ENCODE measurements around the gene HTT-AS.

The HTT-AS gene

GRCh38 chr4:3025881-3026280 is 48.5 kb downstream of the HTT-AS start:
- no peak for DNase-seq

DNA sequence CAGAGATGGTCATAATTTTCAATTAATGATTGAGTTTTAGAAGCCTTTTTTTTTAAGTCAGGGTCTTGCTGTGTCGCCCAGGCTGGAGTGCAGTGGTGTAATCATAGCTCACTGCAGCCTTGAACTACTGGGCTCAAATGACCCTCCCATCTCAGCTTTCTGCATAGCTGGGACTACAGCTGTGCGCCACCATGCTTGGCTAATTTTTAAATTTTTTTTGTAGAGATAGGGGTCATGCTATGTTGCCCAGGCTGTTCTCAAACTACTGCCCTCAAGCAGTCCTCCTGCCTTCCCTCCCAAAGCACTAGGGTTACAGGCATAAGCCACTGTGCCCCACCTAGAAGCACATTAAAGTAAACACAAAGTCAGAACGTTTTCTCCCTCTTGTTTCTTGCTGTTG is 51.7 kb downstream of the HTT-AS start:
- no peak for DNase-seq

DNA sequence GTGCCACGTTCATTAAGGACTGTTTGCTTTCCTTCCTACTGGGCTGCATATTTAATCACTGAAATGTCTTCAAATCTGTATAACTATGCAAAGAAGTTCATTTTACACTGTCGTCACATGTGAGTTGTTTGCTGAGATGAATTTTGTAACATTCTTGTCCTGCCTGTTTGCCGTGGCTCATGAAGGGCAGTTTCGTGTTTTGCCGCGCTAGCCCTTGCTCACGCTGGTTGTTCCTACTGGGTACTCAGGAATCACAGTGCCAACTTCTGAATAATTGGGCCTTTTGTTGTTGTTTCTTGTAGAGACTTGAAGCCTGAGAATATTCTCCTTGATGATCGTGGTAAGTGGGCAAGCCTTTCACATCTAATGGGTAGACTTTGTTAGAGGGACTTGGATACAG is 52.2 kb downstream of the HTT-AS start:
- no peak for DNase-seq

- DNase-seq: no peak
Observed at GRCh38 chr4:3021627-3022026, 52.7 kb downstream of the HTT-AS start.

GRCh38 chr4:3021127-3021526 is 53.2 kb downstream of the HTT-AS start:
- DNase-seq: no peak

DNA sequence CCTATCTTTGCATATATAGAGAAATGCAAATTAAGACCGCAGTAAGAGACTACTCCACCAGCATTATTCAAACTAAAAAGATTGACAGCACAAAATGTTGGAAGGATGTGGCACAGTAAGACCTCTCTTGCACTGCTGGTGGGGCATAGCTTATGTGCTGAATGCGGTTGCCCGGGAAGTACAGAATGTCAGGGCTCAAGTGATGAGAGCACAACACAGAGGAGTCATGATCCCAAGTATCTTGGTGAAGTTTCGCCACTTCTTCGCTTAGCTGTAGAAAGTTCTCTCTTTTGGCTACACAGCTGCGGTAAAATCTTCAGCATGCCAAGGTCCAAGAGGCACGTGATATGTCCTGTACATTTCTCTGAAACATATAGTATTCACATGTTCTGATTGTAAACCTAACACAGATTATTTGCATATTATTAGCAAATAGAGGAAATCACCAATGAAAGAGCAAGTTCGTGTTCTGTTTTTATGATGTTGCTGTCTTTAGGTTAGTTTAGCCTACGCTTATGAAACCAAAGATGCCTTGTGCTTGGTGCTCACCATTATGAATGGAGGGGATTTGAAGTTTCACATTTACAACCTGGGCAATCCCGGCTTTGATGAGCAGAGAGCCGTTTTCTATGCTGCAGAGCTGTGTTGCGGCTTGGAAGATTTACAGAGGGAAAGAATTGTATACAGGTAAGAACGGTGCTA is 55.0 kb downstream of the HTT-AS start:
- no peak for DNase-seq

DNA sequence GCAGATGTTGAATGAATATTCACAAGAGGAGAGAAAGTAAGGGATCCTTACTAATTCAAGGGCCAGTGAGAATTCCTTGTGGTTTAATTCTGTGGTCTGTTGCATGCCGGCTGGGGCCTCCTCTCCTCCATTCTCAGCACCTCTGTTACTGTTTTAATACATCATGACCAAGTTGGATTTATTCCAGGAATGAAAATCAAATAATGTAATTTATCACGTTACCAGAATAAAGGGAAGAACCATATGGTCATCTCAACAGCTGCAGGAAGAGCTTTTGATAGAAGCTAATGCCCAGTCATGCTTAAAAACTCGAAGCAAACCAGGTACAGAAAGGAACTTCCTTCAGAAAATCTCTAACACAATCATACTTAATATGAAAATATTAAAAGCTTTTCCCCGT is 56.8 kb downstream of the HTT-AS start:
- DNase-seq: no peak

GRCh38 chr4:3016961-3017360 is 57.4 kb downstream of the HTT-AS start:
- DNase-seq: no peak

DNA sequence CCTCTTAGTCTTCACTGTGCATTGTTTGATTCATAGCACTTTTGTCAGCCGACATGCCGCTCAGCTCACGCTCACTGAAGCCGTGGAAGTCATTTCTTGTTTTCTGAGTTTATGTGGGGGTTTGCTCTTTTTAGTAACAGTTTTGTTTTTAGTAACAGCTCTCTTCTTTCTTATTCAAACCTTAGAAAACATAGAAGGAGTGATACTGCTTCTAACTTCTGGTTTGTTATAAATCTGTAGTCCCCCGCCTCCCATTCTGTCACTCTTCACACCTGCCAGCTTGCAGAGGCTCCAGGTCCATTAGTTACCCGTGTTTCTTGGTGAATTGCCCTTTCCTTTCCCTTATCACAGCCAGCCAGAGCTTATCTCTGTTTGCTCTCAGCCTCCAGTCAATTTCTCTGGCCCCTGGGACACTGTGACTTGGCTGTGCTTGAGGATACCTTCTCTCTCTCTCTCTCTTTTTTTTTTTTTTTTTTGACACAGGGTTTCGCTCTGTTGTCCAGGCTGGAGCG is 60.4 kb downstream of the HTT-AS start:
- DNase-seq: no peak
